Testis (tissue), 2 donors: Measurements from ENCODE around the gene TNFAIP8.

ENCODE experiments used
- CTCF ChIP-seq, 3 experiments: fragments of 450-650 bp in 2 of 3; fragments of 200-600 bp in 1 of 3; sonication (generic) in 1 of 3; IDR thresholded peaks; one replicate each; pipeline ENCODE4 v1.5.1; 2016 to 2019; ENCODE audit warnings: antibody characterized with exemption in 3 of 3, mild to moderate bottlenecking in 2 of 3, moderate library complexity in 1 of 3
- POLR2A ChIP-seq: fragments of 450-650 bp; IDR thresholded peaks from one replicate; pipeline ENCODE4 v1.6.1; 2017; ENCODE audit warnings: antibody characterized with exemption, mild to moderate bottlenecking, moderate library complexity

- TF ChIP-seq CTCF (IDR thresholded peaks at IDR 0.05) (no peak), POLR2A (no peak)
Observed at GRCh38 chr5:119393746-119394145, 37.9 kb downstream of the TNFAIP8 start.
